ENCODE results near the gene MECP2. TPM values are rescaled to one million over a fixed set of nuclear protein-coding genes. Genes with fewer than 3 reads are reported as not detected.

The MECP2 gene
- polyA plus RNA-seq, 1 experiment: 11.9 TPM

- ChIA-PET CTCF (interaction anchor here (1.2 kb wide), 1 partner anchor 48 kb away, joined by 5 read pairs; no protein-coding TSS in a partner anchor), POLR2A (no interaction called here)
- Histone ChIP-seq H3K4me3 (ENCODE audit: low read depth, low read length) (no peak overlapping the region), H3K27me3 (ENCODE audit: control insufficient read depth, insufficient read depth, low read length) (no peaks in the 10 kb centered on the region), H3K36me3 (ENCODE audit: control insufficient read depth, insufficient read depth, low read length) (peaks cover 2% of the 10 kb centered on the region; the same call in 1 of the 2 replicates)
- no peak for DNase-seq (ENCODE audit: low read depth)
- no peak for TF ChIP-seq CTCF (IDR thresholded peaks at IDR 0.05; ENCODE audit: insufficient read depth, low read depth, low read length)
These were observed 35.7 kb downstream of the MECP2 start for GRCh38 chrX:154061801-154062200.

- H3K36me3 ChIP-seq (ENCODE audit: control insufficient read depth, insufficient read depth, low read length): peaks cover 2% of the 10 kb centered on the region; the same call in 1 of the 2 replicates
- ChIA-PET CTCF (interaction anchor here (1.5 to 1.6 kb wide), 2 partner anchors 9 to 46 kb away, joined by 3 to 7 read pairs; no protein-coding TSS in a partner anchor), POLR2A (interaction anchor here (0.7 kb wide), 1 partner anchor 10 kb away, joined by 8 read pairs; no protein-coding TSS in a partner anchor)
- DNase-seq (ENCODE audit: low read depth): no peak
- H3K4me3 ChIP-seq (ENCODE audit: low read depth, low read length): no peak overlapping the region
- no peaks in the 10 kb centered on the region for H3K27me3 ChIP-seq (ENCODE audit: control insufficient read depth, insufficient read depth, low read length)
- TF ChIP-seq CTCF (IDR thresholded peaks at IDR 0.05; ENCODE audit: insufficient read depth, low read depth, low read length): no peak
These were observed 37.7 kb downstream of the MECP2 start for GRCh38 chrX:154059729-154060245.

GRCh38 chrX:154059231-154059630 lies 38.3 kb downstream of the MECP2 start:
- DNase-seq (ENCODE audit: low read depth): no peak
- CTCF ChIA-PET: interaction anchor here (1.5 to 1.6 kb wide), 2 partner anchors 9 to 46 kb away, joined by 3 to 7 read pairs; no protein-coding TSS in a partner anchor
- peaks cover 2% of the 10 kb centered on the region; the same call in 1 of the 2 replicates for H3K36me3 ChIP-seq (ENCODE audit: control insufficient read depth, insufficient read depth, low read length)
- H3K27me3 ChIP-seq (ENCODE audit: control insufficient read depth, insufficient read depth, low read length): no peaks in the 10 kb centered on the region
- TF ChIP-seq CTCF (IDR thresholded peaks at IDR 0.05; ENCODE audit: insufficient read depth, low read depth, low read length): no peak
- H3K4me3 ChIP-seq (ENCODE audit: low read depth, low read length): no peak overlapping the region
- POLR2A ChIA-PET: interaction anchor here (0.7 kb wide), 1 partner anchor 9 kb away, joined by 8 read pairs; no protein-coding TSS in a partner anchor

- CTCF ChIA-PET: interaction anchor here (1.5 kb wide), 1 partner anchor 8 kb away, joined by 3 read pairs; no protein-coding TSS in a partner anchor
- no peak overlapping the region for H3K4me3 ChIP-seq (ENCODE audit: low read depth, low read length)
These were observed 39.1 kb downstream of the MECP2 start for GRCh38 chrX:154058214-154058997.

More at GRCh38 chrX:154058214-154058997, 39.1 kb downstream of the MECP2 start:
- POLR2A ChIA-PET: no interaction called here
- TF ChIP-seq CTCF (IDR thresholded peaks at IDR 0.05; ENCODE audit: insufficient read depth, low read depth, low read length): no peak
- no peak for DNase-seq (ENCODE audit: low read depth)
- Histone ChIP-seq H3K27me3 (ENCODE audit: control insufficient read depth, insufficient read depth, low read length) (no peaks in the 10 kb centered on the region), H3K36me3 (ENCODE audit: control insufficient read depth, insufficient read depth, low read length) (peaks cover 2% of the 10 kb centered on the region; the same call in 1 of the 2 replicates)

Measured in BJ (cell line).